Endometrial microvascular endothelial cells (primary cell): ENCODE results near the gene PRMT7. TPM values are rescaled to one million over a fixed set of nuclear protein-coding genes. Genes with fewer than 3 reads are reported as not detected.

Source experiments
- in situ Hi-C: cut with HindIII; loops from 2 replicates; pipeline ENCODE4 v1.10.0; 2017; ENCODE audit warnings: low sequenced_read_pairs, low pct_unique_long_range_greater_than_20kb; ENCODE audit errors: inconsistent ontology term
- total RNA-seq: library from RNA; depleted of rRNA; stranded (reverse); fragments of >200 nt; gene quantifications from one replicate; pipeline ENCODE4 v1.2.3, GENCODE V29; 2015; ENCODE audit errors: inconsistent ontology term

PRMT7 gene
- total RNA-seq, 1 donor from 2014 or later = 99.0 TPM

GRCh38 chr16:68370581-68371275, 59.9 kb downstream of the PRMT7 start:
- in situ Hi-C loops = no loop called here

- in situ Hi-C loops = no loop called here
Observed at GRCh38 chr16:68371276-68371651, 60.4 kb downstream of the PRMT7 start.

- in situ Hi-C loops = no loop called here
Observed at GRCh38 chr16:68371706-68372380, 61.0 kb downstream of the PRMT7 start.

- in situ Hi-C loops = no loop called here
Observed at GRCh38 chr16:68372381-68372720, 61.5 kb downstream of the PRMT7 start.

GRCh38 chr16:68372806-68373205, 62.0 kb downstream of the PRMT7 start:
- in situ Hi-C loops = no loop called here

- in situ Hi-C loops = no loop called here
Observed at GRCh38 chr16:68373528-68374245, 62.9 kb downstream of the PRMT7 start.

- in situ Hi-C loops = no loop called here
Observed at GRCh38 chr16:68374246-68374805, 63.5 kb downstream of the PRMT7 start.

GRCh38 chr16:68374961-68375660, 64.3 kb downstream of the PRMT7 start:
- in situ Hi-C loops = no loop called here

GRCh38 chr16:68375801-68376536, 65.2 kb downstream of the PRMT7 start:
- in situ Hi-C loops = no loop called here

GRCh38 chr16:68376590-68376989, 65.8 kb downstream of the PRMT7 start:
- in situ Hi-C loops = no loop called here

- in situ Hi-C loops = no loop called here
Observed at GRCh38 chr16:68377221-68377620, 66.4 kb downstream of the PRMT7 start.

- in situ Hi-C loops = no loop called here
Observed at GRCh38 chr16:68377667-68378393, 67.0 kb downstream of the PRMT7 start.

- in situ Hi-C loops = no loop called here
Observed at GRCh38 chr16:68378436-68379415, 67.9 kb downstream of the PRMT7 start.

- in situ Hi-C loops = no loop called here
Observed at GRCh38 chr16:68379472-68380347, 68.9 kb downstream of the PRMT7 start.

- in situ Hi-C loops = no loop called here
Observed at GRCh38 chr16:68380348-68380670, 69.5 kb downstream of the PRMT7 start.

- in situ Hi-C loops = no loop called here
Observed at GRCh38 chr16:68380676-68381362, 70.0 kb downstream of the PRMT7 start.
